ENCODE results near the gene B4GALT1. TPM values are rescaled to one million over a fixed set of nuclear protein-coding genes. Genes with fewer than 3 reads are reported as not detected.

The B4GALT1 gene
- total and polyA plus RNA-seq, 2 of the 8 experiments (the other 6 are each of a cell fraction or from before 2014, with no cell fraction given): 12.8 to 18.2 TPM

GRCh38 chr9:33165263-33166151, 1.6 kb downstream of the B4GALT1 start:
- Histone ChIP-seq H3K79me1 (ENCODE audit: low read depth, low read length) (peaks cover 3% of the 10 kb centered on the region; the same call in 1 of the 2 replicates), H4K91ac (replicated peaks; ENCODE audit: insufficient read length, low read length) (no peak overlapping the region), H3K27me3 (replicated peaks in 1 of 4; ENCODE audit: control insufficient read depth in 3 of 4, extremely low read depth in 1 of 4, insufficient read depth in 3 of 4, low read length in 3 of 4) (peaks cover 0 to 15% (median 6%) of the 10 kb centered on the region in 4 experiments; a peak in 3 of 7 replicates), H3K4ac (replicated peaks; ENCODE audit: insufficient read length, low read depth, low read length) (no peak overlapping the region), H3K18ac (ENCODE audit: extremely low read depth, low read length) (no peak overlapping the region), H3K23me2 (ENCODE audit: low read depth, low read length) (peaks cover 9% of the 10 kb centered on the region; the same call in 1 of the 2 replicates), H4K20me1 (replicated peaks in 1 of 2; ENCODE audit: control insufficient read depth in 1 of 2, insufficient read depth in 2 of 2, low read length in 2 of 2) (peaks cover 0 to 7% of the 10 kb centered on the region in 2 experiments), H4K8ac (ENCODE audit: extremely low read depth, insufficient read depth, low read length) (no peak overlapping the region), H3K79me2 (ENCODE audit: control insufficient read depth in 1 of 2, insufficient read depth in 2 of 2, low read length in 2 of 2) (peaks cover 0 to 7% of the 10 kb centered on the region in 2 experiments; a peak in 2 of 4 replicates), H3K9me3 (ENCODE audit: insufficient read depth in 2 of 2, low read depth in 1 of 2, low read length in 1 of 2) (no peaks in the 10 kb centered on the region), H2BK120ac (replicated peaks; ENCODE audit: low read depth, low read length) (no peak overlapping the region), H3K4me2 (ENCODE audit: insufficient read depth in 1 of 2, low read depth in 2 of 2, low read length in 2 of 2) (peak overlapping the region; percentile 75 to 96), H3K14ac (ENCODE audit: insufficient read length) (no peak overlapping the region), H2AK5ac (ENCODE audit: low read depth, low read length) (no peak overlapping the region), H2BK15ac (ENCODE audit: low read length) (no peak overlapping the region), H3K36me3 (ENCODE audit: control insufficient read depth in 2 of 4, insufficient read depth in 4 of 4, low read length in 3 of 4) (no peaks in the 10 kb centered on the region), H4K5ac (ENCODE audit: insufficient read length, low read depth, low read length) (no peak overlapping the region), H3K4me1 (replicated peaks in 1 of 4; ENCODE audit: control insufficient read depth in 3 of 4, insufficient read depth in 4 of 4, low read length in 3 of 4) (peaks cover 3 to 13% (median 6%) of the 10 kb centered on the region in 4 experiments; a peak in 4 of 7 replicates), H3K4me3 (ENCODE audit: extremely low read depth in 1 of 4, insufficient read depth in 2 of 4, low read depth in 3 of 4, low read length in 4 of 4) (peak overlapping the region in 2 of 4 experiments; percentile 51 to 78; a peak in 6 of 8 replicates), H3K56ac (replicated peaks; ENCODE audit: insufficient read length, low read depth, low read length) (no peak overlapping the region), H2BK5ac (ENCODE audit: low read depth, low read length) (no peak overlapping the region), H2BK20ac (ENCODE audit: low read length) (no peak overlapping the region), H3K27ac (ENCODE audit: low read depth, low read length) (no peak overlapping the region), H2BK12ac (ENCODE audit: low read depth, low read length) (no peak overlapping the region), H2AFZ (ENCODE audit: low read length) (no peak overlapping the region), H3K23ac (ENCODE audit: insufficient read length) (no peak overlapping the region), H3K9ac (replicated peaks in 1 of 4; ENCODE audit: extremely low read depth in 1 of 4, low read depth in 3 of 4, low read length in 3 of 4) (no peak overlapping the region; a peak in 1 of 7 replicates)
- ChIA-PET CTCF (ENCODE audit: partially characterized antibody) (interaction anchor here (0.6 to 1.1 kb wide), 4 partner anchors 12 to 60 kb away, joined by 3 read pairs; no protein-coding TSS in a partner anchor), POLR2A (ENCODE audit: partially characterized antibody) (interaction anchor here (0.7 kb wide), 1 partner anchor 10 kb away, joined by 6 read pairs; no protein-coding TSS in a partner anchor)
- FAIRE-seq: no peak
- DNase-seq (ENCODE audit: low read depth in 1 of 2, low spot score in 2 of 2): no peak
- TF ChIP-seq CHD2 (IDR thresholded peaks at IDR 0.05; ENCODE audit: low read length): no peak
- TF ChIP-seq CEBPB (IDR thresholded peaks at IDR 0.05; ENCODE audit: low read depth, low read length): peak; percentile 74
- TF ChIP-seq SRF (IDR thresholded peaks at IDR 0.05; ENCODE audit: low read depth, low read length): peak; percentile 74
- WGBS, 2 experiments (ENCODE audit: extremely low coverage in 1 of 2, insufficient coverage in 1 of 2, insufficient read length in 1 of 2, insufficient replicate concordance in 2 of 2, low coverage in 1 of 2, low lambda C conversion rate in 2 of 2, missing lambda C conversion rate in 1 of 2): 82% methylated on average over 10 of the region's 10 CpGs; no CpG with 5 or more reads in 1 of the 2 experiments
